ENCODE data around the gene TRAK1.

The TRAK1 gene

GRCh38 chr3:42271786-42272185, 180.6 kb downstream of the TRAK1 start:
- no peak for DNase-seq (ENCODE audit: low read depth in 2 of 3, low spot score in 1 of 3)

GRCh38 chr3:42273361-42273760, 182.2 kb downstream of the TRAK1 start:
- DNase-seq (ENCODE audit: low read depth in 2 of 3, low spot score in 1 of 3) = no peak

- no peak for DNase-seq (ENCODE audit: low read depth in 2 of 3, low spot score in 1 of 3)
These were observed 183.1 kb downstream of the TRAK1 start for GRCh38 chr3:42274266-42274665.

DNA sequence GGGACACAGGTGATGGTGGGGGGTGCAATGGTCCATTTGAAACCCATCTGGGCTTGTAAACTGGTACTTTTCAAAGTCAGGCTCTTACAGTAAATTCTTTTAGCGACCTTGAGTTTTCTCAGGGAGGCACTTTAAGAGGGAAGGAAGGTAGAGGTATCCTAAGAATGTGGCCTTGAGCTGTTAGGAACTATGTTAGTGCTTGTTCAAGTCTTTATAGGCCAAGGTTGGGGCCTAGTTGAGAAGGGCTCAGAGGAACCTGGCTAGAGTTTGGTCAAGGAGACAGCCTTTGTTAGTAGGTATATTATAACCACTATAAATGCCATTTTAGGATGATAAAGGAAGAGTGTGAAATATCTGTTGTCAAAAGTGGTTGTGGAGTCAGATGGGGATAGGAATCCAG, 184.1 kb downstream of the TRAK1 start:
- DNase-seq (ENCODE audit: low read depth in 2 of 3, low spot score in 1 of 3) = no peak

Data from stimulated activated CD4-positive, alpha-beta T cell treated with anti-CD3 and anti-CD28 coated beads, Interleukin-12 subunit alpha, Interleukin-12 subunit beta, amount 100 ng/mL, for 48 hours (primary cell).